Ishikawa (cell line): ENCODE results near the gene KRTAP16-1.

Experiments
- CREB1 ChIP-seq: IDR thresholded peaks from 2 replicates; pipeline ENCODE4 v1.6.1; 2012; ENCODE audit warnings: low read depth
- EP300 ChIP-seq: IDR thresholded peaks from 2 replicates; pipeline ENCODE4 v1.6.1; 2012; ENCODE audit warnings: borderline replicate concordance
- MAX ChIP-seq: IDR thresholded peaks from 2 replicates; pipeline ENCODE4 v1.6.1; 2012
- NFIC ChIP-seq: IDR thresholded peaks from 2 replicates; pipeline ENCODE4 v1.6.1; 2012
- RAD21 ChIP-seq: IDR thresholded peaks from 2 replicates; pipeline ENCODE4 v1.6.1; 2012; ENCODE audit warnings: low read depth
- ZBTB7A ChIP-seq: IDR thresholded peaks from 2 replicates; pipeline ENCODE4 v1.6.1; 2012; ENCODE audit warnings: low read depth

GRCh38 chr17:41347869-41348760 is 39.0 kb upstream of the KRTAP16-1 start:
- TF ChIP-seq ZBTB7A (no peak), EP300 (no peak), CREB1 (no peak), NFIC (no peak), RAD21 (no peak), MAX (no peak)
